ENCODE results near the gene HP.
"Not testable (repeated sequence)": the region's sequence is repeated elsewhere in the genome, so short reads cannot be mapped to it uniquely, and the experiment has no call there.

HP gene

GRCh38 chr16:72043058-72043457 lies 11.2 kb upstream of the HP start:
- DNase-seq (ENCODE audit: low read depth) = no peak

- DNase-seq (ENCODE audit: low read depth) = no peak
Measured at GRCh38 chr16:72043539-72043938, 10.8 kb upstream of the HP start.

DNA sequence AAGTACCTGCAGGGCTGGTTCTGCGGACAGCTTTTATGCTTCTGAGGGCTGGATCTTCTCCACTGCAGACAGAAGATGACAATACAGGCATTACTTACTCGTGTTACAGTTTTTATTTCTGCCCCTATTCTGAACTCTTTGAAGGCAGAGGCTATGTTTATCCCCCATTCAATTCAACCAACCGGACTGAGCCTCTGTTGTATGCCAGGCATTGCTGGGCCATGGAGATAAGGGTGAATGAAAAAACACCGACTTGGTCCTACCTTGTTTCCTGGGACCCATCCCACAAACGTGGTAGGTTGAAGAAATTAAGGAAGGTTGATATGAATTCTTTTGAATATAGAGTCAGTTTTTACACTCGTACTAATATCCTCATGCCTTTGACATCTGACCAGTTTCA lies 10.0 kb upstream of the HP start:
- no peak for DNase-seq (ENCODE audit: low read depth)

DNA sequence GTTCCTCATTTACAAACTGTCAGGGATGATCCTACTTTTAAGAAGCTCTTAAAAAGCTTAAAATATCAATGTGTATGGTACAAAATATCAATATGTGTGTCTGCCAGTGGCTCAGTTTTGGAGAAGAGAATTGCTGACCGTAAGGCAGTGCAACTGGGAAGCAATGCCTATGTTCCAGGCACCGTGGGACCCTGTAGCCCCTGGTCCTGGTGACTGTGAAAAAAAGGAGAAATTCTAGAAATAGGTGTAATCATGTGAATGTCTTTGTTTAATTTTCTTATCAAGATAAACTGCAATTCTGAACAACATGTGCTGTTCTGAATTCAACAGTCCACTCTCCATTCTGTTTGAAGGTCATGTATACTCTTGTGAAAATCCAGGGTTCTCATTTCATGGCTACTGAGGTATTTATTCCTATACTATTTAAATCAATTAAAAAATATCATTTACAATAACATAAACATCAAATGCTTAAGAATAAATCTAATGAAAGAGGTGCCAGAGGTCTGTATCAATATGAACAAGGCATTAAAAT lies 9.4 kb upstream of the HP start:
- no peak for DNase-seq (ENCODE audit: low read depth)

- DNase-seq (ENCODE audit: low read depth) = no peak
Measured at GRCh38 chr16:72049110-72049509, 5.2 kb upstream of the HP start.

GRCh38 chr16:72050769-72051464 lies 3.4 kb upstream of the HP start:
- no peak for DNase-seq (ENCODE audit: low read depth)

GRCh38 chr16:72051818-72052217 lies 2.5 kb upstream of the HP start:
- no peak for DNase-seq (ENCODE audit: low read depth)

DNA sequence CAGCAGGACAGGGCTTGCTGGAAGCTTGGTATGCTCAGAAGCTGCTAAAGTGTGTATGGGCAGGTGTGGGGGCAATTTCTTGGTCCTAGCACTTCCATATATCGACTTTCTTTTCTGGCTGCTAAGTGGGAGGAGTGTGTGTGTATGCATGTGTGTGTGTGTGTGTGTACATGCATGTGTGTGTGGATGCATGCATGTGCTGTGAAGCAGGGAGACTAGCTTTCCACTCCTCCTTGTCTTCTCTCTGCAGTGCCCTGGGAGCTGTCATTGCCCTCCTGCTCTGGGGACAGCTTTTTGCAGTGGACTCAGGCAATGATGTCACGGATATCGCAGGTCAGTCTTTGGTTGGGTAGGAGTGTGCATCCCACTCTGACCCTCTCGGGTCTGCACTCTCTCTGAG lies 1.6 kb downstream of the HP start:
- DNase-seq (ENCODE audit: low read depth) = no peak

DNA sequence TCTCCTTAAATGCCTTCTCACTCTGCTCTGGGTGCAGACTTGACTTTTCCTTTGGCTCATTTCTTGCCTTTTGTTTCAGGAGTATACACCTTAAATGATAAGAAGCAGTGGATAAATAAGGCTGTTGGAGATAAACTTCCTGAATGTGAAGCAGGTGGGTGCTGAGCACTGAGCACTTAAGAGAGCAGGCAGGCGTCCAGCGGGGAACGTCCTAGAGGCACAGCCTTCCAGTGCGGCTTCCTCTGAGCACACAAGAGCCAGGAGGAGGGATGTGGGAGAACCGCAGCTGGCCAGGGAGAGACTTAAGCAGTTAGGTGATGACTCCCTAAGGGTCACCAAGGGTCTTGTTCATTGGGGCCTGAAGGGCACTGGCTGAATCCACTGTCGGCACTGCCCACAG lies 3.0 kb downstream of the HP start:
- DNase-seq (ENCODE audit: low read depth) = not testable (repeated sequence)

DNA sequence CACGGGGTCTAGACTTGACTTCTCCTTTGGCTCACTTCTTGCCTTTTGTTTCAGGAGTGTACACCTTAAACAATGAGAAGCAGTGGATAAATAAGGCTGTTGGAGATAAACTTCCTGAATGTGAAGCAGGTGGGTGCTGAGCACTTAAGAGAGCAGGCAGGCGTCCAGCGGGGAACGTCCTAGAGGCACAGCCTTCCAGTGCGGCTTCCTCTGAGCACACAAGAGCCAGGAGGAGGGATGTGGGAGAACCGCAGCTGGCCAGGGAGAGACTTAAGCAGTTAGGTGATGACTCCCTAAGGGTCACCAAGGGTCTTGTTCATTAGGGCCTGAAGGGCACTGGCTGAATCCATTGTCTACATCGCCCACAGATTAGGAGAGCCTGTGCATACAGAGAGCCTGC lies 4.8 kb downstream of the HP start:
- not testable (repeated sequence) for DNase-seq (ENCODE audit: low read depth)

GRCh38 chr16:72060405-72060804 lies 6.1 kb downstream of the HP start:
- no peak for DNase-seq (ENCODE audit: low read depth)

DNA sequence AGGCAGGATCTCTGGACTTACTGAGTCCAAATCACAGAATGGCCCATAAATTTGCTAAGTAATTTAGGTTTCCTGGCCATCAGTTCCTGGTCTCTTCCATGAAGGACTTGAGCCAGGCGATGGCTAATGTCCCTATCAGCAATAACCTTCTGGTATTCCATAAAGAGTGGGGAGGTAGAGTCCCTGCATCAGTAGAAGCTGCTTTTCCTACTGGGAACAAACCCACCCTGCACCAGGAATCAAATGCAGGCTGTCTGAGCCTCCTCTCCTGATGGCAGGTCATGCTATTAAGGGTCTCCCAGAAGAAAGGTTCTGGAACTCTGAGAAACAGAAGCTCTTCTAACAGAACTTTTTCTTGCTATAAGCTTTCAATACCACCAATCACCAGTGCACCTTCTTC lies 7.3 kb downstream of the HP start:
- DNase-seq (ENCODE audit: low read depth) = no peak

GRCh38 chr16:72064361-72064894 lies 10.1 kb downstream of the HP start:
- DNase-seq (ENCODE audit: low read depth) = no peak

GRCh38 chr16:72066747-72067146 lies 12.4 kb downstream of the HP start:
- no peak for DNase-seq (ENCODE audit: low read depth)

- DNase-seq (ENCODE audit: low read depth) = no peak
Measured at GRCh38 chr16:72068930-72069329, 14.6 kb downstream of the HP start.

GRCh38 chr16:72072514-72073342 lies 18.4 kb downstream of the HP start:
- no peak for DNase-seq (ENCODE audit: low read depth)

GRCh38 chr16:72073560-72074230 lies 19.4 kb downstream of the HP start:
- no peak for DNase-seq (ENCODE audit: low read depth)

DNA sequence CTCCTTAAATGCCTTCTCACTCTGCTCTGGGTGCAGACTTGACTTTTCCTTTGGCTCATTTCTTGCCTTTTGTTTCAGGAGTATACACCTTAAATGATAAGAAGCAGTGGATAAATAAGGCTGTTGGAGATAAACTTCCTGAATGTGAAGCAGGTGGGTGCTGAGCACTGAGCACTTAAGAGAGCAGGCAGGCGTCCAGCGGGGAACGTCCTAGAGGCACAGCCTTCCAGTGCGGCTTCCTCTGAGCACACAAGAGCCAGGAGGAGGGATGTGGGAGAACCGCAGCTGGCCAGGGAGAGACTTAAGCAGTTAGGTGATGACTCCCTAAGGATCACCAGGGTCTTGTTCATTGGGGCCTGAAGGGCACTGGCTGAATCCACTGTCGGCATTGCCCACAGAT lies 20.8 kb downstream of the HP start:
- not testable (repeated sequence) for DNase-seq (ENCODE audit: low read depth)

- not testable (repeated sequence) for DNase-seq (ENCODE audit: low read depth)
Measured at GRCh38 chr16:72076991-72077706, 22.8 kb downstream of the HP start.

- no peak for DNase-seq (ENCODE audit: low read depth)
Measured at GRCh38 chr16:72083778-72084404, 29.6 kb downstream of the HP start.

GRCh38 chr16:72084445-72084844 lies 30.1 kb downstream of the HP start:
- DNase-seq (ENCODE audit: low read depth) = no peak

Measured in stimulated activated CD8-positive, alpha-beta memory T cell treated with anti-CD3 and anti-CD28 coated beads, Interleukin-15, amount 100 ng/mL, for 24 hours (primary cell).